ENCODE data around the gene LHFPL5.

Gene LHFPL5

GRCh38 chr6:35804996-35805736 is at the start of gene LHFPL5:
Gene LHFPL5, plus strand, starts transcription at chr6:35805352. Its CDS starts 319 bp downstream, at chr6:35805671.
- DNase-seq (ENCODE audit: low read depth in 2 of 2) = peak; percentile 20 to 29

GRCh38 chr6:35757456-35758123 is 47.6 kb upstream of the LHFPL5 start:
- DNase-seq (ENCODE audit: low read depth in 2 of 2) = no peak

- no peak for DNase-seq (ENCODE audit: low read depth in 2 of 2)
Observed at GRCh38 chr6:35759426-35759825, 45.7 kb upstream of the LHFPL5 start.

- DNase-seq (ENCODE audit: low read depth in 2 of 2) = no peak
Observed at GRCh38 chr6:35765739-35766138, 39.4 kb upstream of the LHFPL5 start.

GRCh38 chr6:35769211-35769610 is 35.9 kb upstream of the LHFPL5 start:
- no peak for DNase-seq (ENCODE audit: low read depth in 2 of 2)

- no peak for DNase-seq (ENCODE audit: low read depth in 2 of 2)
Observed at GRCh38 chr6:35771343-35771627, 33.9 kb upstream of the LHFPL5 start.

GRCh38 chr6:35774116-35774794 is 30.9 kb upstream of the LHFPL5 start:
- DNase-seq (ENCODE audit: low read depth in 2 of 2) = no peak

GRCh38 chr6:35775031-35775430 is 30.1 kb upstream of the LHFPL5 start:
- DNase-seq (ENCODE audit: low read depth in 2 of 2) = no peak

GRCh38 chr6:35776364-35777215 is 28.6 kb upstream of the LHFPL5 start, which contains the start of gene CLPSL2:
Gene CLPSL2, plus strand, starts transcription at chr6:35776598. Its CDS starts 21 bp downstream, at chr6:35776619.
- no peak for DNase-seq (ENCODE audit: low read depth in 2 of 2)

- DNase-seq (ENCODE audit: low read depth in 2 of 2) = no peak
Observed at GRCh38 chr6:35777356-35778102, 27.6 kb upstream of the LHFPL5 start.

- DNase-seq (ENCODE audit: low read depth in 2 of 2) = no peak
Observed at GRCh38 chr6:35778437-35778836, 26.7 kb upstream of the LHFPL5 start.

- DNase-seq (ENCODE audit: low read depth in 2 of 2) = no peak
Observed at GRCh38 chr6:35780719-35781118, 24.4 kb upstream of the LHFPL5 start, which contains the start of gene CLPSL1. Gene CLPSL1, plus strand, starts transcription at chr6:35781019. Its CDS starts 92 bp downstream, at chr6:35781111.

GRCh38 chr6:35781290-35781689 is 23.9 kb upstream of the LHFPL5 start:
- no peak for DNase-seq (ENCODE audit: low read depth in 2 of 2)

GRCh38 chr6:35782424-35782823 is 22.7 kb upstream of the LHFPL5 start:
- DNase-seq (ENCODE audit: low read depth in 2 of 2) = no peak

- no peak for DNase-seq (ENCODE audit: low read depth in 2 of 2)
Observed at GRCh38 chr6:35784200-35784599, 21.0 kb upstream of the LHFPL5 start.

- no peak for DNase-seq (ENCODE audit: low read depth in 2 of 2)
Observed at GRCh38 chr6:35786272-35786671, 18.9 kb upstream of the LHFPL5 start.

- DNase-seq (ENCODE audit: low read depth in 2 of 2) = no peak
Observed at GRCh38 chr6:35786810-35787209, 18.3 kb upstream of the LHFPL5 start.

- no peak for DNase-seq (ENCODE audit: low read depth in 2 of 2)
Observed at GRCh38 chr6:35787266-35788218, 17.6 kb upstream of the LHFPL5 start.

- no peak for DNase-seq (ENCODE audit: low read depth in 2 of 2)
Observed at GRCh38 chr6:35788423-35788982, 16.6 kb upstream of the LHFPL5 start.

GRCh38 chr6:35790683-35791082 is 14.5 kb upstream of the LHFPL5 start:
- DNase-seq (ENCODE audit: low read depth in 2 of 2) = no peak
